Measurements from ENCODE around the gene GZMM. TPM values are rescaled to one million over a fixed set of nuclear protein-coding genes. Genes with fewer than 3 reads are reported as not detected.
A peak's percentile ranks its signal among the peaks of the same experiment; 100 is the strongest.

The GZMM gene
- total RNA-seq, 4 donors from 2014 or later: 0.49 TPM; not detected in 3

DNA sequence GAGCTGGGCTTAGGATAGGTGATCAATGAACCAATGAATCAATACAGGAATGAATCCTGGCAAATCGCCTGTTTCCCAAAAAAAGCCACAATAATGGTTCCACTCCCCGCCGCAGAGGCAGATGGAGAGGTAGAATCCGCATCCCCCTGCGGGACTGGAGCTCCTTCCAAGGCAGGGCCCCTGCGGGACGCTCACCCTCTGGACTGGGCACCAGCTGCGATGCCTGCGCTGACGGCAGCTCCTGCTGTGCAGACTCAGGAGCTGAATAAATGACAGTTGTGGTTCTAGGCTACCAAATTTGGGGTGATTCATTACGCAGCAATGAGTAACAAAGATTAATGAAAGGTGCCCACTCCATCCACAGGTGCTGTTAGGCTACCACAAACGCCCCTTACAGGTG lies 21.1 kb upstream of the GZMM start:
- Histone ChIP-seq H3K4me3 (no peak overlapping the region), H3K4me1 (no peaks in the 10 kb centered on the region), H3K36me3 (no peaks in the 10 kb centered on the region), H3K27ac (no peak overlapping the region), H3K27me3 (peaks cover 7 to 17% (median 14%) of the 10 kb centered on the region in 3 donors), H3K9me3 (no peaks in the 10 kb centered on the region)
- ATAC-seq (no peak), DNase-seq (no peak)
- in situ Hi-C loops (cut with MboI; ENCODE audit: low sequenced_read_pairs in 4 of 4) (no loop called here), intact Hi-C loops (cut with DNase I; ENCODE audit: low total_unique reads) (no loop called here)
- no peak for TF ChIP-seq POLR2A (IDR thresholded peaks at IDR 0.05)

DNA sequence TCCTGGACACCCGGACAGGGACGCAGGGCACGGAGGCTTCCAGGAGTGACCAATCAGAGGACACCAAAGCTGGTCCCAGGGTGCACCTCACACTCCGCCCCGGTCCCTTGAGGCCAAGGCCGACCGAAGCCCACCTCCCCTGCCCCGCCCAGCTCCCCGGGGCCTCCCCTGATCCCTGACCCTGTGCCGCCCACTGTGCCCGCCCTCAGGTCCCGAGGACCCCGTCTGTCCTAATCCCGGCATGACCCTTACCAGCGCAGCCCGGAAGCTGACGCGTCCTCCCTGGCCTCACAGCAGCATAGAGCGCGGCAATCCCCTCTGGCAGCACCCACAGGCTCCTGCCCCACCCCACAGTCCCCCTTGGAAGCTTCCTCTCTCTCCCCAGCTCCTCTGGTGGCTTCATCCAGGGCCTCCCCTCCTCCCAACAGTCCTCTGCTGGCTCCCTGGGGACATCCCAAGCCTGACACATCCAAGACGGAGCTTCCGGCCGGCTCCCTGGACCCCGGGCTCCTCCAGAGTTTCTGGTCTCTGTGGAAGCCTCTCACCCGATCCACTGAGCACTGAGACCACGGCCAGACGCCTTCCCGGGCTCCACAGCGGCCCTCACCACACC lies 19.7 kb upstream of the GZMM start:
- in situ Hi-C loops (cut with MboI; ENCODE audit: low sequenced_read_pairs in 4 of 4) (no loop called here), intact Hi-C loops (cut with DNase I; ENCODE audit: low total_unique reads) (no loop called here)
- peak in 1 of 2 donors; percentile 3 for ATAC-seq
- no peak for DNase-seq
- TF ChIP-seq, protein P1, sequence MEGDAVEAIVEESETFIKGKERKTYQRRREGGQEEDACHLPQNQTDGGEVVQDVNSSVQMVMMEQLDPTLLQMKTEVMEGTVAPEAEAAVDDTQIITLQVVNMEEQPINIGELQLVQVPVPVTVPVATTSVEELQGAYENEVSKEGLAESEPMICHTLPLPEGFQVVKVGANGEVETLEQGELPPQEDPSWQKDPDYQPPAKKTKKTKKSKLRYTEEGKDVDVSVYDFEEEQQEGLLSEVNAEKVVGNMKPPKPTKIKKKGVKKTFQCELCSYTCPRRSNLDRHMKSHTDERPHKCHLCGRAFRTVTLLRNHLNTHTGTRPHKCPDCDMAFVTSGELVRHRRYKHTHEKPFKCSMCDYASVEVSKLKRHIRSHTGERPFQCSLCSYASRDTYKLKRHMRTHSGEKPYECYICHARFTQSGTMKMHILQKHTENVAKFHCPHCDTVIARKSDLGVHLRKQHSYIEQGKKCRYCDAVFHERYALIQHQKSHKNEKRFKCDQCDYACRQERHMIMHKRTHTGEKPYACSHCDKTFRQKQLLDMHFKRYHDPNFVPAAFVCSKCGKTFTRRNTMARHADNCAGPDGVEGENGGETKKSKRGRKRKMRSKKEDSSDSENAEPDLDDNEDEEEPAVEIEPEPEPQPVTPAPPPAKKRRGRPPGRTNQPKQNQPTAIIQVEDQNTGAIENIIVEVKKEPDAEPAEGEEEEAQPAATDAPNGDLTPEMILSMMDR (IDR thresholded peaks at IDR 0.05 in 4 of 5, conservative IDR thresholded peaks at IDR 0.05 in 1 of 5): no peak
- TF ChIP-seq POLR2A (IDR thresholded peaks at IDR 0.05): no peak
- no peak overlapping the region for H3K27ac ChIP-seq
- no peaks in the 10 kb centered on the region for H3K9me3 ChIP-seq
- no peaks in the 10 kb centered on the region for H3K4me1 ChIP-seq
- no peaks in the 10 kb centered on the region for H3K36me3 ChIP-seq
- peaks cover 7 to 17% (median 14%) of the 10 kb centered on the region in 3 donors for H3K27me3 ChIP-seq
- H3K4me3 ChIP-seq: peak overlapping the region in 1 of 4 donors; percentile 29

DNA sequence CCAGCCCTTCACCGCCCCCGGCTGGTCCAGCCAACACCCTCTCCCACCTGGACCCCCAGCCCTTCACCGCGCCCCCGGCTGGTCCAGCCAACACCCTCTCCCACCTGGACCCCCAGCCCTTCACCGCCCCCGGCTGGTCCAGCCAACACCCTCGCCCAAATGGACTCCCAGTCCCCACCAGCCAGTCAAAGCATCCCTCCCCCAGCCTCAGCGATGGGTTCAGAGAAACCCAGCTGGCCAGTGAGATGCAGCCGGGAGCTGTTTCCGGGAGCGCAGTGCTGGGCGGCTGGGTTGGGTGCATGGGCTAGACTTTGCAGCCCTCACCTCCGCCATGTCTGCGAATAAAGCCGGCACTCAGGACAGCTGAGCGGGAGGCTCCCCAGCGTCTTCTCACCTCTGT lies 18.8 kb upstream of the GZMM start:
- H3K4me3 ChIP-seq: no peak overlapping the region
- H3K27me3 ChIP-seq: peaks cover 7 to 17% (median 14%) of the 10 kb centered on the region in 3 donors
- no peak for TF ChIP-seq POLR2A (IDR thresholded peaks at IDR 0.05)
- TF ChIP-seq, protein P1 (IDR thresholded peaks at IDR 0.05 in 4 of 5, conservative IDR thresholded peaks at IDR 0.05 in 1 of 5): no peak
- H3K4me1 ChIP-seq: no peaks in the 10 kb centered on the region
- H3K36me3 ChIP-seq: no peaks in the 10 kb centered on the region
- H3K9me3 ChIP-seq: no peaks in the 10 kb centered on the region
- in situ Hi-C loops (cut with MboI; ENCODE audit: low sequenced_read_pairs in 4 of 4) (no loop called here), intact Hi-C loops (cut with DNase I; ENCODE audit: low total_unique reads) (no loop called here)
- no peak overlapping the region for H3K27ac ChIP-seq
- DNase-seq: no peak
- no peak for ATAC-seq

DNA sequence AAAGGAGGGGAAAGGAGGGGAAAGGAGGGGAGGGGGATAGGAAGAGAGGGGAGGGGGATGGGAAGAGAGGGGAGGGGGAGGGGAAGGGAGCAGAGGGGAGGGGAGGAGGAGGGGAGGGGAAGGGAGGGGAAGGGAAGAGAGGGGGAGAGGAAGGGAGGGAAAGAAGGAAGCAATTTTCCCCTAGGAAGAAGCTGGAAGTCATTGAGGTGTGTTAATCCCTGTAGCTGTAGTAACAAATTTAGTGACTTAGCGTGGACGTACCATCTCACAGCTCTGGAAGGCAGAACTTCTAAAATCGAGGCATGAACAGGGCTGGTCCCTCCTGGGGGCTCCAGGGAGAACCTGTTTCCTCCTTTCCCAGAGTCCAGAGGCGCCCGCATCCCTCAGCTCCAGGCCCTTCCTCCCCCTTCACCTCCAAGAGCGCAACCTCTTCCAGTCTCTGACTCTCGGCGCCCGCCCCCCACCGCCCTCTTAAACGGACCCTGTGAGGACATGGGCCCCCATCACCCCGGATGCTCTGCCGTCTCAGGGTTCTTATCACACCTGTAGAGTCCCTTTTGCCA lies 17.9 kb upstream of the GZMM start:
- Histone ChIP-seq H3K27me3 (peaks cover 7 to 17% (median 14%) of the 10 kb centered on the region in 3 donors), H3K36me3 (no peaks in the 10 kb centered on the region), H3K4me3 (no peak overlapping the region), H3K27ac (no peak overlapping the region), H3K9me3 (no peaks in the 10 kb centered on the region), H3K4me1 (peaks cover 3 to 6% of the 10 kb centered on the region in 2 donors)
- no peak for TF ChIP-seq POLR2A (IDR thresholded peaks at IDR 0.05)
- TF ChIP-seq, protein P1 (IDR thresholded peaks at IDR 0.05 in 4 of 5, conservative IDR thresholded peaks at IDR 0.05 in 1 of 5): no peak
- intact Hi-C loops (cut with DNase I; ENCODE audit: low total_unique reads) (no loop called here), in situ Hi-C loops (cut with MboI; ENCODE audit: low sequenced_read_pairs in 4 of 4) (no loop called here)
- DNase-seq: no peak
- ATAC-seq: no peak

DNA sequence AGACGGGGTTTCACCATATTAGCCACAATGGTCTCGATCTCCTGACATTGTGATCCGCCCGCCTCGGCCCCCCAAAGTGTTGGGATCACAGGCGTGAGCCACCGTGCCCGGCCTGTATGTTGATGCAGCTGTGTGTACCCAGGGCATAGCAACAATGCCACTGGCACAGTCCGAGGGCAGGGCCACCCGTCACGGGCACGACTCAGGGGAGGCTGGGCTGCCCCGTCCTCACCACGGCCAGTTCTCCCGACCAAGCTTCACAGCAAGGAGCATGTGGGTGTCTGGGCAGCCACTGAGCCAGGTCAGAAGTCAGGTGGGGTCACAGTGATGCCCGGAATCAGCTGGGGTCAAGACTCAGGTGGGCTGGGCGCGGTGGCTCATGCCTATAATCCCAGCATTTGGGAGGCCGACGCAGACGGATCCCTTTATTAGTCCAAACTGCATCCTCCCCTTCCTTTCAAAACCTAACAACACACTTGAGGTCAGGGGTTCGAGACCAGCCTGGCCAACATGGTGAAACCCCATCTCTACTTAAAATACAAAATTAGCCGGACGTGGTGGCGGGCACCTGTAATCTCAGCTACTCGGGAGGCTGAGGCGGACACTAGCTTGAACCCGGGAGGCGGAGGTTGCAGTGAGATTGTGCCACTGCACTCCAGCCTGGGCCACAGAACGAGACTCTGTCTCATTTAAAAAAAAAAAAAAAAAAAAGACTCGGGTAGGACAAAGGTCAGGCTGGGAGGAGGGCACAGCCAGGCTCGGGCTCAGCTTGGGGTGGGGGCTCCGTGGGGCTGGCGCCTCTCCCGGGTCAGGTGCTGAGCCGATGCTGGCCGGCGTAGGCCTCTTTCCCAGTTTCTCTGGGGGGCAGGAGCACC lies 13.5 kb upstream of the GZMM start:
- intact Hi-C loops (cut with DNase I; ENCODE audit: low total_unique reads) (loop anchor here (1.0 kb wide), 3 partner anchors 23 to 42 kb away; partner anchors contain the start of genes BSG and TPGS1), in situ Hi-C loops (cut with MboI; ENCODE audit: low sequenced_read_pairs in 4 of 4) (no loop called here)
- H3K27me3 ChIP-seq: peaks cover 7 to 14% (median 14%) of the 10 kb centered on the region in 3 donors
- peaks cover 28 to 29% of the 10 kb centered on the region in 2 donors for H3K4me1 ChIP-seq
- peak overlapping the region; percentile 97 to 99 (median 98) for H3K27ac ChIP-seq
- DNase-seq: no peak
- H3K4me3 ChIP-seq: peak overlapping the region; percentile 53 to 100 (median 91)
- TF ChIP-seq, protein P1 (IDR thresholded peaks at IDR 0.05 in 4 of 5, conservative IDR thresholded peaks at IDR 0.05 in 1 of 5): no peak
- TF ChIP-seq POLR2A (IDR thresholded peaks at IDR 0.05): no peak
- no peak for ATAC-seq
- H3K9me3 ChIP-seq: no peaks in the 10 kb centered on the region
- H3K36me3 ChIP-seq: peaks cover 0 to 1% of the 10 kb centered on the region in 2 donors

Data from gastrocnemius medialis (tissue), 4 donors.